HG03095 (cell line): ENCODE measurements around the gene HOXC11.

ENCODE experiments used
- ATAC-seq: cut with Tn5 transposase; IDR thresholded peaks from one replicate; pipeline ENCODE4 v1.9.1; 2021; ENCODE audit warnings: moderate library complexity; ENCODE audit not compliant: unreplicated experiment

The HOXC11 gene

DNA sequence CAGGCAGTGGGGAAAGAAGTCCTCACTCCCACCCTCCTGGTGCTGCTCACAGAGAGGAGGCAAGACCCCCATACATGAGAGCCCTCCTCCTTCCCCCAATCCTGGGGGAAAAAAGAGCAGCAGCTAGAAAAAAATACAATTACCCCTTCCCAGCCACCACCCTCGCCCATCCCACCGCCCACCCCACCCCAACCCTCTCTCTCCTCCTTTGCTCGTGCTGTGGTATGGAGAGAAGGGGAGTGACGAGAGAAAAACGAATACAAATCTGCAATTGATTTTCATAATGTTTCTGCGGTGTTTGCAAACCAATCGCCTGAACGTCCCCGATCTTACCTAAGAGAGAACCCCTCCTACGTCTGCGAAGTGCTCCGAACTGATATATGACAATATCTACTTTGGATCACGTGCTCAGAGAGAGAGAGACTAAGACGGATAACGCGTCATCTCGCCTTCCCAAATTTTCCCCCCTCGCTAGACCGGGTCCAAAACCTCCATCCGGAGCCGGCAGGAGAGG, at the start of gene HOXC11:
TSS of gene HOXC11 (plus strand) at position 405 of the 514 bp plus-strand sequence. CDS start 116 bp downstream, outside the sequence.
- ATAC-seq: no peak

DNA sequence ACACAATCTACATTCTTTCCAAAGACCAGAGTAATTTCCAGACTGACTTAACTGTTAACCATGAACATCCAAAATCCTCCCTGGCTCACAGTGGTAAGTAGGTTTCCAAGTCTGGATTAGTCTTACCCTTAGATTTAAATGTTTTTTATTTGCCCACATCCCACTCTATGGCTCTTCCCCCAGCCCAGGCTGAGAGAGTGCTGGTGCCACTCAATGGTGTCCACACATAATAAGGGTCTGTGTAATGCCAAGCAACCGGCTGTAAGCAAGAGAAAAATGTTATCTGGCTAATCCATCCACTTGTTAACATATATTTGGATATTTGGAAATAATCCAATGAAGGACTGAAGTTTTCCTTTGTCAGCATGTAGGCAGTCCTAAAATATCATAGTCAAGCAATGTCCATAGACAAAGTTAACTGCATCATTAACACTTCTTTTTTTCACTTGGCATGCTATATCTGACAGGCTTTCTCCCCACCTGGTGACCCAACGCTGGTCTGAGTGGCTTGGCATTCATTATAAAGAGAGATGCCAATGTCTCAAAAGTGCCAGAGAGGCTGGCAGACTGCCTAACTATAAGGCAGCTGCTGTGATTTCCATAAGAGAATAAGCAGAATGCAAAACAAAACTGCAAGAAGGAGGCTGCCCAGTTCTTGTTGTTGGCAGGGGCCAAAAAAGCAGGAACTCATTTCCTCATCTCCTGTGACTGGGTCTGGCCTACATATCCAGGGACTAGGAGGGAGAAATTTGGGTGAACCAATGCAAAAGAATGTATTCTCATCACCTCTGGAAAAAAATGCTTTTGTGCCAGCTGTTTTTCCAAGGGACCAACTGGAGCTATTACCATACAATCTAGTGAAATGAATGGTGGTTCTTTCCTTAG, 48.2 kb upstream of the HOXC11 start:
- ATAC-seq: no peak

DNA sequence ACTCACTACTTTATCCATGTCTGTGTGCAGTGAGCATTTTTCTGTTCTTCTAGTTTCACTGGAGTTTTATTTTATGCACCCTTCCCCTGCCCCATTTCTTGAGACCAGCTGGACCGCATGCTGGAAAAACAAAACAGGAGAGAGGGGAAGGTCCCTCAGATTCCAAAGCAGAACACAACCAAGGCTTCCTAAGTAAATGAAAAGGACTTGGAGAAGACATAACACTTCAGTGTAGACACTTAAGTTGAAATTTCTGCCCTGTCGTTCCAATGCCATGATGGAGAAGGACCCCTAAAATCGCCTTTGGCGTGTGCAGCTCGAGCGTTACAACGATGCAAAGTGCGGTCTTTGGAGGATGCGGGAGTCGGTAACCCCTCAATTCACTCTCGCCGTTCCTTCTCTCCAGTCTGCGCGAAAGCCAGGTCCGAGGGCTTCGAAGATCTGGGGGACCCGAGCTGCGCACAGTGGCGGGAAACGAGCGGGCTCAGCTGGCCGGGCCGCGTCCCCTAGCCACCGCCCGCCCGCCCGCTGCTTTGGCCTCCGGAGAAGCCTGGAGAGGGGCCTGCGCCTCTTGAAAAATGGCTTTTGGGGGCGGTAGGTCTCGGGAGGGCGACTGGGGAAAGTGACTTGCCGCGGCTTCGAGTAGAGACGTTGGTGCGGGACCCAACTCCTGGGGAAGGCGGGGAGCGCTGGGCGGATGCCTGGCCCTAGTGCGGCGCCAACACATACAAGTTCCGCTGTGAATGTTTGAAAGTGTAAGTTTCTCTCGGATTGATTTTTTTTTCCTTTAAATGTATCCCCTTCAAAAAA, 45.5 kb upstream of the HOXC11 start:
- ATAC-seq: no peak

DNA sequence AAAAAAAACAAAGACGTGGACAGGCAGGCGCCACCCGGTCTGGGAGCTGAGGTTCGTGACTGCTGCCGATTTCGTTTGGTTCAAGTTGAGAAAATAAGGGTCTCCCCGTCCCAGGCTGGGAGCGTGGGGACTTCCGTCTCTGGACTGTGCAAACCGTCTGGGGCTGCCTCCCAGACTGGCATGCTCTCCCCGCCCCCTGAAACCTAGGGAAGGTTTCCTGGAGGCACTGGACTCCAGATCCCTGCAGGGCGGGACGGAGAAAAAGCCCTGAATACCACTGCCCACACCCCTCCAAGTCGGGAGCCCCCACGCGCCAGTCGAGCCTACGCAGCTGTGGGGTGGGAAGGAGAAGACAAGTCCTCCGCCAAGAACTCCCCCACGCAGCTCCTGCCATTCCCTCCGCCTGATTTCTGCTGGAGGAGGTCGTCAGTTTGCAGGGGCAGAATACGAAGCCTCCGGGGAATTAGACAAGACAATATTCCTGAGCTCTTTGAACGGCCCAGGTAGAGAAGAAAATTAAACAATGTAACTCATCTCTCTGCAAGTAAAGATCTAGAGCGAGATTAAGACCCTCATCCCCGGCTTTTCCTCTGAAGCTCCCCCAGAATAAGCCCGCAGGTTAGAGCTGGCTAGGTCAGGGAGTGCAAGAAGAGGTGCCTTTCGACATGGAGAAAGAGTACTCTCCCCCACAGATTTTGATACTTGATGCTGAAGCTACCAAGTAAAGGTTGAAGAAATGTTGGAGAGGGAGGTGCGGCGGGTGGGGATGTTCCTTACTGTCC, 44.7 kb upstream of the HOXC11 start:
- no peak for ATAC-seq

DNA sequence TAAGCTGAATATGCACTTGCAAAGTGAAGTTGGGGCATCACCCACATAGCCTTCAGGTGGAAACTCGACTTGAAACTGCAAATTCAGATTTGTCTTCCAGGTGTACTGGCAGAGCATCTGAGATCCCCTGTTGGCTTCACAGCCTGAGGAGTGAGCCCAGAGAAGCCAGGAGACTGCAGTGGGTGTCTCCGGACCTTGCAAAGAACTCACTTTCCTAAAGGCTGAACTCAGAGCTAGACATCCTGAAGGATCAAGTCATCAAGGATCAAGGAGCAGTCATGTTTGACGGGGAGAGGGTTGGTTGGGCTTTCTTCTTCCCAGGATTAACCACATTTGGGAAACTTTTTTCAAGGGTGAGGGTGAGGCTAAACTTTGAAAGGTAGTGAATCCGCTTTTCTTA, 43.4 kb upstream of the HOXC11 start:
- ATAC-seq: no peak

DNA sequence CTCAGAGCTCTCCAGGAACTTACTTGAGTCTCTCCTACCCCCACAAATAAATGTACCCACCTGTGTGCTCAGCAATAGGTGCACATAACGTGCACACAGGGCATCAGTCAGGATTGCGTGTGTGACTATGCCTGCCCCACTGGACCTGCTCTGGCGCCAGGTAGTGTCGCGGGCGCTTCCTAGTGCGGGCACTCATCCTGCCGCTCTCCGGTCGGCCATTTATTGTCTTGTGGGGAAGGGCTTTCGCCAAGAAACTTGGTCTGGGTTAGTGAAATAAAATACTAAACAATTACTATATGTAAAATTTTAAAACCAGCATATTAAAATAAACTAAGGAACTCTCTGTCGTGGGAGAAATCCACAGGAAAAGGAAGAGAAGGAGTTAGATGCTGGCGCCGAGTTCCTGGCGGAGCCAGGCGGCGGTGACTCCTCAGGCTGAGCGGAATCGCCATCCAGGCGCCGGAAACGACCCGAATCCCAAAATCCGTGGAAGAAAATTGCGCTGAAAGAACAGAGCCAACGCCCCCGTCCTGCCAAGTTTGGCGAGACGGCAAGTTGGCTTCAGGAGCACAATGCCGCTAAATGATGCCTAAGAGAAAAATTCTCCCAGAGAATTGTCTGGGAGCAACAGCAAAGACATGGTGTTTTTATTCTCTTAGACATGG, 42.2 kb upstream of the HOXC11 start:
- ATAC-seq: no peak

DNA sequence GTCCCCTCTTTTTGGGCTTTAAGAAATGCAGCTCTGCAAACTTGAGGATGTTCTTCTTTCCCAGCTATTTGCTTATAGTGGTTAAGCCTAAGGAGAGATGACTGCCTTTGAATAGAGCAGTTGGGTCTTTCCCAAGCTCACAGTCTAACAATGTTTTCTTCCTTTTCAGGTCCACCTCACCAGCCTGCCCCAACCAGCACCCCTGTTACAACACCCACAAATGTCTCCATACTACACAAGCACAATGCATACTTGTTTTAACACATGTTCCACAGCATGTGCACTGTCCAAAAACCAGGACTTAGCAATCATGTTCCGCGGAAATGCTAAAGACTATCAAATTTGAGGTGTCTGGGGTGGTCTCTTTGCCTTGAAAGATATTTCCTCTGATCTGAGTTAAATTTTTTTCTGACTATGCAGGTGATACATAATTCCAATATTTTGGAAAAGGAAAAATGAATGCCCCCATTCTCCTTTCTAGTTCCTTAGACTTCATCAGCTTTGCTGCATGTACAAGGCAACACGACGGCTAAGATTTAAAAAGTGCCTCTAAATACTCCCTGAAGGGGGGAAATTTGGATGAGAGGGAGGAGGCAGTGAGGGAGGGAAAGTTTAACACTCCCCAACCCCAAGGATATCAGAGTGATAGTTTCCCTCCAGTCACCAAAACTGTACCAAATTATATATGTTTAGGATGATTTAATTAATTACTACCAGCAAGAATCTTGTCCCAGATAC, 40.9 kb upstream of the HOXC11 start:
- ATAC-seq: no peak

DNA sequence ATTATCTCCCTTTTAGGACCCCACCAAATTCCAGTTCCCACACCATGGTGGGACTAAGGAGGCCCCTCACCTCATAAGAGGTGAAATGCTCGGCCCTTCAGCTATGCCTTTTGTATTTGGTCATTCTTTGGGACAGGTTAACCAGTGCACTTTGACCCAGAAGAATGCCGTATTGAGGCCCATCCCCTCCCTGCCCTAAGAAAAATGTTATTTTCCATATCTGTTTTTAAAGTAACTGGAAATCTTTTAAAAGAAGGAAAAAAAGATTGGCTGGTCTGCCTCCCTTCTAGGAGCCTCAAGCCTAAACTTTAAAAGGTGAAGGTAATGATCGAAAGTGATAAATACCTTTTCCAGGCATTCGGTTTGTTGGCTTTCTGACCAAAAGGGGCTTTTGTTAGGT, 40.0 kb upstream of the HOXC11 start:
- ATAC-seq: no peak

DNA sequence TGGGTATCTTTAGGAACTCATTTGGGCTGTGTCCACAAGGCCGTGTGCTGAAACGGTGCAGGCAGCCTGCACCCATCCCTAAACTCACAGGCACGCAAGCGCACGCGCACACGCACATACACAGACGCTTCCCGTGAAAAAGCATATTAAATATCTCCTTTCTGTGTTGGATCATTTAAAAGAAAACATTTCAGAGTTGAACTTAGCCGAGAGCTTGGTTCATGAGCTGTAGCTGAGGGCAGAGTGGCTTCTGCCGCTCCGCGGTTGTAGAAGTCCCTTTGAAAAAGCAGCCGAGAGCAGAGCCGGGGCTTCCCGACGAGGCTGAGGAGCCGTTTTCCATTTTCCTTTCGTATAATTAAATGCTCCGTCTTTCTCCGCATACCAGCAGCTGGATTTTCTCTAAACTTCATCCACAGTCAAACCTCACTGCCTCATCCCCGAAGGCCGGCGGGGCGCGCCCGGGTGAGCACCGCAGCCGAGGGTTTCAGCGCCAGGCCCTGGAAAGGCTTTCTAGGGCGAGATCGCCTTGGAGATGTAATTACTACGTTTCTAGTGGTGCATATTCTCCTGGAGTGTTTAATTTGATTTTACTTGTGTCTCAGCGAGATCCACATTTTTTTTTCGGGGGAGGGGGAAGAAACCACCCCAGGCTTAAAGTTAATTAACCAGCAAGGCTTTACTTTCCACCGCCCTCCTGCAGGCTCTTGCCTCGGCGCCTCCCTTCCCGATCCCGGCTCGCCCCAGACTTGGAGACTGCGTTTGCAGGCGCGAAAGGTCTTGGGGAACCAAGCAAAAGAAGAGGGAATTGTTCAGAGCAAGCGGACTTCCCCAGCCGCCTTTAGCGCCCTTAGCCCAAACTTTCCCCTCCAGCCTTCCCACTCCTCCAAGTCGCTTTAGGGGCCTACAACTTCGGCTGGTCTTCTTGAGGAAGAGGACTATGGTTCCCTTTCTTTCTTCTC, 37.3 kb upstream of the HOXC11 start:
- ATAC-seq: no peak

DNA sequence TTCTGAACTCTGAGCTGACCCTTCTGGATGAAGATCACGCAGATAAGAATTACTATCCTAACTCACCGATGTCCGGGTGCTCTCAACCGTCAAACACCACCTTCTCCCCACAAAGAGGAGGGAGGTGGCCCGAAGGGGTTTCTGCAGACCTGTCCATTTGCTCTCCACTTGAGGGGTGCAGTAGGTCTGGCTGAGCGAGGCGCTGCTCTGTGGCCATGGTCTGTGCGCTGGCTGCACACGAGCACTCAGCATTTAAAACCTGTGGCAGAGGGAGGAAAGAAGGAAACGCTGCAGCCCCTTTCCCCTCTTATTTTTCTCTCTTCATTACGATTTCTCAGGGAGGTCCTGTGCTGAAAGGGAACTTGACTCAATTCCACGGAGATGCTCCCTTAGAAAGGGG, 35.8 kb upstream of the HOXC11 start:
- ATAC-seq: no peak

DNA sequence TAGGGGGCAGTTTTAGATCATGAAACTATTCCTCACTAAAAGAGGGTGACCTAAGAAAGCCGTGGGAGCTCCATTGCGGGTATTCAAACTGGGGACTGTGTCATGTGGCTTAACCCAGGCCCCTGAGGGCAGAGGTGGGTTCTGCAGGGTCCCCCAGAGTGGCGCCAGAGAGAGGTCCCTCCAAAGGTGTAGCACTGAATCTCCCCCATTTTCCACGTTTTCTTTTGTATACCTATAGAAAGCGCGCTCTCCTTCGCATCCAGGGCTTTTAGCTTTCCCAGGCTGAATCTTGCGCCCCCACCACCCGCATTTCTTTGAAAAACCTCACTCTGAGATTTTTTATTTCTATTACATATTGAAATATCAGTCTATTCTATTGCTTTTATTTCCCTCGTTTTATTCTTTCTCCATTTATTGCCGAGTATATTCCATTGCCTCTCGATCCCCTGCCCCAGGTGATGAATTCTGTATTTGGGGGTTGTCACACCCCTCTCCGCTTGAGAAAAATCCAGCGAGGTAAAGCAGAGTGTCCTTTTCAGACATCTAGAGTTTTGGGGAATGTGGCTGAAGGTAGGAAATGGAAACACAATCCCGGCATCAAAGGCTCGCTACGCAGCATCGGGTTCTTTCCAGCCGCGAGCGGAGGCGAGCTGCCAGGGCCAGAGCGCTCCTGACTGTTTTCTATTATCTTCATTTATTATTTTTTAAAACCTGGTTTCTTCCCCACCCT, 35.2 kb upstream of the HOXC11 start:
- no peak for ATAC-seq

DNA sequence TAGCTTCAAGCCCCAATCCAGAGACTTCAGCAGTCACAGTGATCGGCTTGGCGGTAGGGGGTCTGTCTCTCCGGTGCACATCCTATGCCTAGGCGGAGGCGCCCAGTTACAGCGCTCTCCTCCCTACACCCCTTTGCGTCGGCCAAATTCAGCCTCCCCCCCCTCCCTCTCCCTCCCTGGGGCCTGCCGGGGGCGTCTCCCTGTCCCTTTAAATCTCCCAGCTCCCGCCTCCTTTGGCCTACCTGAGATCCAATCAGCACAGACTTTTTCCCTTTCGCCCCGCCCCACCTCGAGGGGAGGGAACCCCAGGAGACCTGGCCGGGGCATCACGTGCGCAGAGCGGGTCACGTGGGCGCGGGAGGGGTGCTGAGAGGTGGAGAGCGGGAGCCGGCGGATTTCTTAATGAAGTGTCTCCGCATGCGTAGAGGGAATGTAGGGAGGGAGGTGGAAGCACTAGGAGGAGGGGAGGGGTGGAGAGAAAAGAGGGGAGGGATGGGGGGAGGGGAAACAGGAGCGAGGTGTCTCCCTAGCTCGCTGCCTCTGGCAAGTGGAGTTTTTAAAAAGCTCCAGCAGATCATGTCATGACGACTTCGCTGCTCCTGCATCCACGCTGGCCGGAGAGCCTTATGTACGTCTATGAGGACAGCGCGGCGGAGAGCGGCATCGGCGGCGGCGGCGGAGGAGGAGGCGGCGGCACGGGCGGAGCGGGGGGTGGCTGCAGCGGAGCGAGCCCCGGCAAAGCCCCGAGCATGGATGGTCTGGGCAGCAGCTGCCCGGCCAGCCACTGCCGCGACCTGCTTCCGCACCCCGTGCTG, 34.4 kb upstream of the HOXC11 start, which contains the start of gene HOXC13:
TSS of gene HOXC13 (plus strand) at position 506 of the 815 bp plus-strand sequence. CDS start at position 582, 76 bp downstream.
- ATAC-seq: no peak

DNA sequence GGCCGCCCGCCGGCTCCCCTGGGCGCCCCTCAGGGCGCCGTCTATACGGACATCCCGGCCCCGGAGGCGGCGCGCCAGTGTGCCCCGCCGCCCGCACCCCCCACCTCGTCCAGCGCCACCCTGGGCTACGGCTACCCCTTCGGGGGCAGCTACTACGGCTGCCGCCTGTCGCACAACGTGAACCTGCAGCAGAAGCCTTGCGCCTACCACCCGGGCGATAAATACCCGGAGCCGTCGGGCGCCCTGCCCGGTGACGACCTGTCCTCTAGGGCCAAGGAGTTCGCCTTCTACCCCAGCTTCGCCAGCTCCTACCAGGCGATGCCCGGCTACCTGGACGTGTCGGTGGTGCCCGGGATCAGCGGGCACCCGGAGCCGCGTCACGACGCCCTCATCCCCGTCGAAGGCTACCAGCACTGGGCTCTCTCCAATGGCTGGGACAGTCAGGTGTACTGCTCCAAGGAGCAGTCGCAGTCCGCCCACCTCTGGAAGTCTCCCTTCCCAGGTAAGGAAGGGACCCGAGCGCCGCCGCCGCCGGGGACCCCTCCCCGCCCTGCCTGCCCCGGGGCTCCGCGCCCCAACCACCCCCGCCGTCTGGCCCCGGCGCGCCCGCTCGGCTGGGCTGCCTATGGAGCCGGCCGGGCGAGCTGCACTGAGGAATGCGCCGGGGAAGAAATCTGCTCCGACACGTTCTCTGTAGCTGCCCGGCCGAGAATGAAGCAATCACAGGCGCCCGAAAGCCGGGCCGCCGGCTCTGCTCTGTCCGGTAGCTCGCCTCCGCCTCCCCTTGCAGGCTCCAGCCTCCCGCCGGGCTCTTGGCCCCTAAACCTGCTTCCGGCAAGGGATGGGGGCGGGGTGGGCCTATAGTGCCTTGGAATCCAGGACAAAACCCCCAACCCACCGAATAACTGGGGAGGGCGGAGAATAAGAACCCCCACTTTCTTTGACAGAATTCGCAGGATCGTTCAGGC, 33.5 kb upstream of the HOXC11 start:
- ATAC-seq: no peak

DNA sequence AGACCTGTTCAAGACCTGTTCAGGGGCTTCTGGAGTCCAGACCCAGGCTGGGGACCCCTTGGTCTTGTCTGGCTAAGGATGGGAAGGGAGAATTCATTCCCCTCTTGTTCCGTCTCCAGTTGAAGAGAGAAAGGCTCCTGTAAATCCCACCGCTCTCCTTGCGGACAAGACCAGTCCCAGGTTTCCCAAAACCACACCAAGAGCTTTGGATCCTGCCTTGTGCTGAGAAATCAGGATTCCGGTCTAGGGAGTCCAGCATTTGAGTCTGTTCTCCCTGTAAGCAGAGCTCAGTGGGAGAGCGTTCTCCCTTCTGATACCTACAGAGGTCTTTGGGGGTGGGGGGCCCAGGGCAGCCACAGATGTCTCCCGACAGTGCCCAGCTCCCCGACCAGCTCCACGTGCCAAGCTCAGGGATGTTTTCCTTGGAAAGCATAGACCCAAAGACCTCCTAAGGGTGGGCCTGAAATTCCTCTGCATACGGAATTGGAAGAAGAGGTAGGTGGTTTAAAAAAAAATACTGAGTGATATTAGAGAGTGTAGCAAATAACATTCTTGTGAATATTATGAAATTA, 32.4 kb upstream of the HOXC11 start:
- ATAC-seq: no peak

DNA sequence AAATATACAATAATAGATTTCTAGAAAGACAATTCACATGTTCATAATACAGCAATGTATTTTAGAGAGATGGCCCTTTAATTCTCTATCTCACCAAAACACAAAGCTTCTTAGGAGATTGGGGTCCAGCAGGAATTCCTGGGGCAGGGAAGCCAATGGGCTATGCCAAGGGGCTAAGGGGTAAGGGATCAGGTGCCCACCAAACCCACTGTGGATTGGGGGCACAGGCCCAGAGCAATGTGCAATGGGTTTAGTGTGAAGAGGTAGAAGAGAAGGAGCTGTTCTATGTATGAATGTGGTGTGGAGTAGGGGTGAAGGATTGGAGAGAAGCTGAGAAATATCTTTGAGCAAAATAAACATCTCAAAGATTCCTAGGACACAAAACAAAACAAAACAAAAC, 31.7 kb upstream of the HOXC11 start:
- ATAC-seq: no peak

DNA sequence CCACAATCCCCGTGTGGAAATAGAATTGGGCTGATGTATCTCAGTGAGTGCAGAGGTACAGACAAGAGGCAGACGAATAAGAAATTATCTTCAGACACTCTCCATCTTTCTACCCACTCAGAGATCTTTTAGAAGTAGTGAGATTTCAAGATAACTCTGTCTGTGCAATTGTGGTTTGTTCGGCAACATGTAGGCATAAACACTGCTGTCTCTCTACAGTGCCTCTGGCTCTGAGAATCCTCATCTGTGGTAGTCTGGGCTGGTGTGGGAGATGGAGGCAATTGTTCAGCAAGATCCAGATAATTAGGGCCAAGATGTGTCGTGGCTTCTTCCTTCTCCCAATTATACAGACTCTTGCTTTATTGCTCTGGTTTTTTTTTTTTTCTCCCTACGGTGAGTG, 31.2 kb upstream of the HOXC11 start:
- ATAC-seq: no peak
